Endothelial cell of umbilical vein (primary cell): ENCODE measurements around the gene ANKDD1A. TPM values are rescaled to one million over a fixed set of nuclear protein-coding genes. Genes with fewer than 3 reads are reported as not detected.

Source experiments
- BruUV-seq: library from RNA; stranded (reverse); fragments of 400-500 nt; replicated peaks from 2 replicates; lab custom pipeline; 2021; lab: Mats Ljungman, UMichigan
- CTCF ChIA-PET: fragments of 300-600, 350-600 bp; sonication (Branson Sonifier 250); formaldehyde crosslinking; loops from one replicate; lab custom pipeline; 2021; ENCODE audit warnings: antibody characterized with exemption, inconsistent platforms; lab: Charles Lee
- POLR2A ChIA-PET: fragments of 300-600, 350-600 bp; sonication (Branson Sonifier 250); formaldehyde crosslinking; loops from one replicate; lab custom pipeline; 2021; ENCODE audit warnings: antibody characterized with exemption, inconsistent platforms; lab: Charles Lee
- DNase-seq: peaks from one replicate; pipeline ENCODE4 v3.0.0-alpha.2; 2011; ENCODE audit warnings: low read depth, low spot score
- FAIRE-seq: peaks from 2 replicates; lab custom pipeline; 2011; peaks lifted over from hg19 to GRCh38; lab: Jason Lieb, UNC
- H2AFZ ChIP-seq: 2 replicates; pipeline ENCODE4 v1.6.0; 2012; ENCODE audit warnings: low read depth, low read length, control low read depth, inconsistent platforms
- H3K27ac ChIP-seq: 2 replicates; pipeline ENCODE4 v1.5.1; 2011; ENCODE audit warnings: low read depth, mild to moderate bottlenecking, control low read depth, low read length, moderate library complexity; ENCODE audit not compliant: insufficient read depth
- H3K27me3 ChIP-seq, 2 experiments: 2 replicates each; pipeline versions ENCODE4 v1.6.0 to v1.6.1; 2011; ENCODE audit warnings: low read length in 2 of 2, mixed read lengths in 1 of 2; ENCODE audit not compliant: control insufficient read depth in 2 of 2, insufficient read depth in 2 of 2
- H3K36me3 ChIP-seq, 2 experiments: 2 replicates in 1 of 2; 3 replicates in 1 of 2; pipeline ENCODE4 v1.5.1; 2011; ENCODE audit warnings: low read length in 2 of 2, mild to moderate bottlenecking in 1 of 2, moderate library complexity in 1 of 2; ENCODE audit not compliant: control insufficient read depth in 2 of 2, insufficient read depth in 2 of 2; ENCODE audit errors: extremely low read depth in 1 of 2
- H3K4me1 ChIP-seq: 3 replicates; pipeline ENCODE4 v1.5.1; 2011; ENCODE audit warnings: mild to moderate bottlenecking, low read length; ENCODE audit not compliant: control insufficient read depth, insufficient read depth; ENCODE audit errors: extremely low read depth
- H3K4me2 ChIP-seq: 2 replicates; pipeline ENCODE4 v1.6.1; 2011; ENCODE audit warnings: low read length, control low read depth, mixed read lengths; ENCODE audit not compliant: insufficient read depth
- H3K4me3 ChIP-seq, 3 experiments: fragments of 200-600 bp in 1 of 3; sonication (generic), shearing (Covaris generic) in 1 of 3; replicated peaks in 1 of 3; 2 replicates each; pipeline ENCODE4 v1.5.1; 2011 to 2016; ENCODE audit warnings: control low read depth in 3 of 3, low read length in 3 of 3, mild to moderate bottlenecking in 2 of 3, inconsistent platforms in 1 of 3, low read depth in 1 of 3, moderate library complexity in 1 of 3; ENCODE audit not compliant: insufficient read depth in 1 of 3
- H3K79me2 ChIP-seq: 2 replicates; pipeline ENCODE4 v1.6.0; 2012; ENCODE audit warnings: low read length, inconsistent platforms; ENCODE audit not compliant: control insufficient read depth, insufficient read depth
- H3K9ac ChIP-seq: replicated peaks from 2 replicates; pipeline ENCODE3; 2011; ENCODE audit warnings: low read length, control low read depth; ENCODE audit not compliant: insufficient read depth; ENCODE audit errors: extremely low read depth
- H3K9me1 ChIP-seq: replicated peaks from 3 replicates; pipeline ENCODE4 v1.6.0; 2011; ENCODE audit warnings: mild to moderate bottlenecking, low read length; ENCODE audit not compliant: control insufficient read depth, insufficient read depth; ENCODE audit errors: extremely low read depth
- H3K9me3 ChIP-seq: replicated peaks from 2 replicates; pipeline ENCODE4 v1.5.1; 2012; ENCODE audit warnings: low read length, inconsistent platforms; ENCODE audit not compliant: control insufficient read depth, insufficient read depth
- H4K20me1 ChIP-seq: replicated peaks from 2 replicates; pipeline ENCODE3; 2011; ENCODE audit warnings: mild to moderate bottlenecking, low read length; ENCODE audit not compliant: control insufficient read depth, insufficient read depth; ENCODE audit errors: extremely low read depth
- EZH2 ChIP-seq: IDR thresholded peaks from 2 replicates; pipeline ENCODE4 v1.6.1; 2012; ENCODE audit warnings: borderline replicate concordance, low read depth, mild to moderate bottlenecking, moderate library complexity, low read length, inconsistent platforms; ENCODE audit not compliant: severe bottlenecking
- FOS ChIP-seq: IDR thresholded peaks from 2 replicates; pipeline ENCODE4 v1.6.1; 2011; ENCODE audit warnings: mild to moderate bottlenecking, low read length, moderate library complexity, borderline replicate concordance; ENCODE audit not compliant: insufficient read depth
- GATA2 ChIP-seq: IDR thresholded peaks from 2 replicates; pipeline ENCODE4 v1.7.0; 2011; ENCODE audit warnings: low read depth, mild to moderate bottlenecking, moderate library complexity, mixed read lengths, low read length; ENCODE audit not compliant: insufficient read length, insufficient read depth
- JUN ChIP-seq: IDR thresholded peaks from 2 replicates; pipeline ENCODE4 v1.6.1; 2011; ENCODE audit warnings: borderline replicate concordance, low read depth; ENCODE audit not compliant: insufficient read length, insufficient read depth
- MYC ChIP-seq: IDR thresholded peaks from one replicate; pipeline ENCODE4 v1.6.1; 2011; ENCODE audit warnings: mild to moderate bottlenecking, low read depth, low read length
- POLR2A ChIP-seq: IDR thresholded peaks from 2 replicates; pipeline ENCODE4 v1.6.1; 2012; ENCODE audit warnings: low read depth, mild to moderate bottlenecking, control low read depth, low read length
- POLR2AphosphoS5 ChIP-seq: IDR thresholded peaks from 2 replicates; pipeline ENCODE4 v1.6.1; 2012; ENCODE audit warnings: low read depth, mild to moderate bottlenecking, control low read depth, low read length, moderate library complexity; ENCODE audit not compliant: insufficient read depth
- dilution Hi-C: fragments of 300-500 bp; cut with MboI; formaldehyde crosslinking; loops from one replicate; pipeline ENCODE4 v1.15.0; 2019; ENCODE audit warnings: low sequenced_read_pairs; ENCODE audit not compliant: extremely low pct_ligation_motif_present
- intact Hi-C: fragments of 100-400 bp; cut with micrococcal nuclease; formaldehyde crosslinking; loops from one replicate; pipeline ENCODE4 v1.10.0; 2022
- polyA plus RNA-seq, 4 experiments: library from polyadenylated mRNA; depleted of rRNA in 3 of 4; stranded (reverse) in 3 of 4; unstranded in 1 of 4; fragments of >200 nt; gene quantifications; 2 replicates each; pipeline versions ENCODE4 v1.2.1 to v1.2.3, GENCODE V29; 2011 to 2012; ENCODE audit warnings: missing spikeins in 1 of 4
- total RNA-seq: library from RNA; stranded (reverse); gene quantifications from 2 replicates; pipeline ENCODE4 v1.2.3, GENCODE V29; 2021
- TF ChIP-seq, protein P1 (sequence below), 2 donors: IDR thresholded peaks; 1 replicate in 1 of 2; 2 replicates in 1 of 2; pipeline ENCODE4 v1.5.1; 2011; ENCODE audit warnings: low read length in 2 of 2, mild to moderate bottlenecking in 2 of 2, moderate library complexity in 2 of 2, control low read depth in 1 of 2, inconsistent platforms in 1 of 2, low read depth in 1 of 2; ENCODE audit not compliant: insufficient read depth in 1 of 2; ENCODE audit errors: extremely low read depth in 1 of 2
- TF ChIP-seq, protein P2 (sequence below): IDR thresholded peaks from 2 replicates; pipeline ENCODE4 v1.6.1; 2011; ENCODE audit not compliant: insufficient read depth, insufficient read length

Gene ANKDD1A
- total and polyA plus RNA-seq, 2 donors (not counting 3 experiments of a cell fraction or from before 2014, with no cell fraction given) = 2.0 to 2.4 TPM

DNA sequence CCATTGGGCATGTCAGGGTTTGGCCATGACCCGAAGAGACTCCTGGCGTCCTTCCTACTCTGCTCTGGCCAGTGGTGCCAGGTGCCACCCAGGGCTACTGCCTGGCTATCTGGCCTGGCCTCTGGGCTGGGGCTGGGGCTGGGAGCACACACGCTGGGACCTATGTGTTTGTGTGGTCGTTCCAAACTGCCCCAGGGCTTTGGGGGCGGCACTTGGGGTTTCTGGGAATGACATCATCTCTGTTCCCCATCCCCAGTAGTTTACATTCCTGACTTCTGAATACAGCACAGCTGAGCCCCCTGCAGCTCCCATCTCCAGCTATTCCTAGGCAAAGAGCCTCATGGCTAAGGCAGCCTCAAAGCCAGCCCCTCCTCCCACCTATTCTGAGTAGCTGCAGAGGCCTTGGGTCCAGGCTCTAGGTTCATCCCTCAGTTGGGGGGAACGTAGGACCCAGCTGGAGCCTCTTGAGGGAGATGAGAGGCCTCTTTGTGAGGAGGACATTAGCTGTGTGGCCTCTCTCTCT, 45.6 kb upstream of the ANKDD1A start:
- peaks cover 0 to 38% of the 10 kb centered on the region in 2 experiments for H3K36me3 ChIP-seq

More for the DNA sequence above, 45.6 kb upstream of the ANKDD1A start:
- CTCF ChIA-PET = interaction anchor here (0.9 to 4.0 kb wide), 3 partner anchors 9 to 66 kb away, joined by 3 to 13 read pairs (median 5); no protein-coding TSS in a partner anchor
- Histone ChIP-seq H3K4me1 (peaks cover 3% of the 10 kb centered on the region), H3K79me2 (no peaks in the 10 kb centered on the region), H3K4me2 (no peak overlapping the region), H3K4me3 (no peak overlapping the region), H3K9ac (no peak overlapping the region), H4K20me1 (no peaks in the 10 kb centered on the region), H3K27ac (no peak overlapping the region), H3K9me3 (no peaks in the 10 kb centered on the region), H3K9me1 (no peaks in the 10 kb centered on the region), H2AFZ (no peak overlapping the region), H3K27me3 (no peaks in the 10 kb centered on the region)
- TF ChIP-seq, protein P1, sequence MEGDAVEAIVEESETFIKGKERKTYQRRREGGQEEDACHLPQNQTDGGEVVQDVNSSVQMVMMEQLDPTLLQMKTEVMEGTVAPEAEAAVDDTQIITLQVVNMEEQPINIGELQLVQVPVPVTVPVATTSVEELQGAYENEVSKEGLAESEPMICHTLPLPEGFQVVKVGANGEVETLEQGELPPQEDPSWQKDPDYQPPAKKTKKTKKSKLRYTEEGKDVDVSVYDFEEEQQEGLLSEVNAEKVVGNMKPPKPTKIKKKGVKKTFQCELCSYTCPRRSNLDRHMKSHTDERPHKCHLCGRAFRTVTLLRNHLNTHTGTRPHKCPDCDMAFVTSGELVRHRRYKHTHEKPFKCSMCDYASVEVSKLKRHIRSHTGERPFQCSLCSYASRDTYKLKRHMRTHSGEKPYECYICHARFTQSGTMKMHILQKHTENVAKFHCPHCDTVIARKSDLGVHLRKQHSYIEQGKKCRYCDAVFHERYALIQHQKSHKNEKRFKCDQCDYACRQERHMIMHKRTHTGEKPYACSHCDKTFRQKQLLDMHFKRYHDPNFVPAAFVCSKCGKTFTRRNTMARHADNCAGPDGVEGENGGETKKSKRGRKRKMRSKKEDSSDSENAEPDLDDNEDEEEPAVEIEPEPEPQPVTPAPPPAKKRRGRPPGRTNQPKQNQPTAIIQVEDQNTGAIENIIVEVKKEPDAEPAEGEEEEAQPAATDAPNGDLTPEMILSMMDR (IDR thresholded peaks at IDR 0.05; ENCODE audit: extremely low read depth in 1 of 2, insufficient read depth in 1 of 2, low read depth in 1 of 2, low read length in 2 of 2) = no peak
- TF ChIP-seq POLR2AphosphoS5 = no peak
- TF ChIP-seq, protein P2, sequence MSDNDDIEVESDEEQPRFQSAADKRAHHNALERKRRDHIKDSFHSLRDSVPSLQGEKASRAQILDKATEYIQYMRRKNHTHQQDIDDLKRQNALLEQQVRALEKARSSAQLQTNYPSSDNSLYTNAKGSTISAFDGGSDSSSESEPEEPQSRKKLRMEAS = no peak
- TF ChIP-seq POLR2A = no peak
- TF ChIP-seq GATA2 = no peak
- no peak for TF ChIP-seq JUN
- no peak for TF ChIP-seq FOS
- no peak for TF ChIP-seq EZH2
- TF ChIP-seq MYC = no peak
- POLR2A ChIA-PET = no interaction called here
- FAIRE-seq = no peak
- DNase-seq = no peak
- no TSS peak for BruUV-seq
- intact Hi-C loops = no loop called here
- dilution Hi-C loops = no loop called here
